ENCODE results near the gene NOSIP. TPM values are rescaled to one million over a fixed set of nuclear protein-coding genes. Genes with fewer than 3 reads are reported as not detected.

Gene NOSIP
- total RNA-seq, 1 experiment from 2014 or later, result 69.6 TPM

- in situ Hi-C loops (cut with HindIII; ENCODE audit: low sequenced_read_pairs), result no loop called here
- DNase-seq (ENCODE audit: low spot score), result peak; percentile 84
Observed at GRCh38 chr19:49595819-49596404, 15.6 kb upstream of the NOSIP start.

DNA sequence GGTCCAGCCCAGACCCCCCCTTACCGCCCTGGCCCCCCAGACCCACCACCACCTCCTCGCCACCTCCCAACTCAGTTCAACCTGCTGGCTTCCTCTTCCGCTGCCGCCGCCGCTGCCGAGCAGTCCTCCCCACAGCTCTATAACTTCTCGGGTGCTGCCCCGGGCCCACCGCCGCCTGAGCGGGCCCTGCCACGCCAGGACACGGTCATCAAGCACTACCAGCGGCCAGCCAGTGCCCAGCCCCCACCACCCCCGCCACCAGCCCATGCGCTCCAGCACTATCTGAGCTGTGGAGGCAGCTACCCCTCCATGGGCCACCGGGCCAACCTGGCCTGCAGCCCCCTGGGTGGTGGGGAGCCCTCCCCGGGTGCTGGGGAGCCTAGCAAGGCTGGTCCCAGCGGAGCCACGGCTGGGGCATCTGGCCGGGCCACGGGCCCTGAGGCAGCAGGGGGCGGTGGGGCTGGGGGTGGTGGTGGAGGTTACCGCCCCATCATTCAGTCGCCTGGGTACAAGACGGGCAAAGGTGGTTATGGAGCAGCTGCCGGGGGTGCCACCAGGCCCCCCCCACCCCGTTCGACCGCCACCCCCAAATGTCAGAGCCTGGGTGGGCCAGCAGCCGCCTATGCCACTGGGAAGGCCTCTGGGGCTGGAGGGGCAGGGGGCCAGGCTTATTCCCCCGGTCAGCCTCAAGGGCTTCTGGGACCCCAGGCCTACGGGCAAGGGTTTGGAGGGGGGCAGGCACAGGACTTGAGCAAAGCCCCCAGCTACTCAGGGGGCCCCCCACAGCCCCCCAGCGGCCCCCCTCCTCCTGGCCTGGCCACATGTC is 14.8 kb upstream of the NOSIP start:
- no peak for DNase-seq (ENCODE audit: low spot score)
- in situ Hi-C loops (cut with HindIII; ENCODE audit: low sequenced_read_pairs), result no loop called here

GRCh38 chr19:49594157-49594992 is 14.0 kb upstream of the NOSIP start:
- in situ Hi-C loops (cut with HindIII; ENCODE audit: low sequenced_read_pairs), result no loop called here
- no peak for DNase-seq (ENCODE audit: low spot score)

DNA sequence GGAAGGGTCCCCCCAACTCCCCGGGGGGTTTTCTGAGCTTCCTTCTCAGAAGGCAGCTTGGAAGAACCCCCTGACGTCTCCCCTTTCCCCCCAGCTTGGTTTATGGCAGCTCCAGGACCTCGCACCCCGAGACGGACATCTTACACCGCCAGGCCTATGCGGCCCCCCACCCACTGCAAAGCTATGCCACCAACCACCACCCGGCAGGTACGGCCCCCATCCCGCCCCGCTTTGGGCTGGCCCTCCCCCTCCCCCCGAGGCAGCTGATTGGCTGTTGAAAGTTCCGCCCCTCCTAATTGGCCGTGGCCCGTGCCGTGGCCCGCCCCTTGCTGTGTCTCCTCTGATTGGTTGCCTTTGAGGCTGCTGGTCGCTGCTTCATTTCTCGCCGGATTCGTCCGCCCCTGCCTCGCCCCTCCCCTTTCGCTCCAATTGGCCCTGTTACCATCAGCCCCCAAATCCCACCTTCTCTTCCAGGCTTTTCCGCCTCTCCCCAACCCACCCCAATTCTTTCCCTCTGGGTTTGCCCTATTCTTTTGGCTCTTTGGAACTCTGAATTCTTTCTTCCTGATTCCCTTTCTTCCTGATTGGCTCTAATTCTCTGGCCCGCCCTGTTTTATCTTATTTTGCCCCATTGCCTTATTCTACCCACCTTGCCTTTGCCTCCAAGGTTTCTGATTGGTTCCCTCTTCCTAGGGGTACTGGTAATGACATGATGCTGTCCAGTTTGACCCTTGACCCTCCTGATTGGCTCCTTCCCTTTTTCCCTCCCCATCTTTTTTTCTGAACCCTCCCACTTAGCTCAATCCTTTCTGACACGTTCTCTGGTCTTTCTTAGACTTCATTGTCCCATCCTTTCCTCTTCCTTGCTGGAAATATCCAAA is 13.1 kb upstream of the NOSIP start:
- in situ Hi-C loops (cut with HindIII; ENCODE audit: low sequenced_read_pairs), result no loop called here
- DNase-seq (ENCODE audit: low spot score), result peak; percentile 95

- peak; percentile 34 for DNase-seq (ENCODE audit: low spot score)
- in situ Hi-C loops (cut with HindIII; ENCODE audit: low sequenced_read_pairs), result no loop called here
Observed at GRCh38 chr19:49592486-49593232, 12.3 kb upstream of the NOSIP start.

GRCh38 chr19:49591731-49592485 is 11.6 kb upstream of the NOSIP start:
- in situ Hi-C loops (cut with HindIII; ENCODE audit: low sequenced_read_pairs), result no loop called here
- peak; percentile 50 for DNase-seq (ENCODE audit: low spot score)

- DNase-seq (ENCODE audit: low spot score), result peak; percentile 79
- in situ Hi-C loops (cut with HindIII; ENCODE audit: low sequenced_read_pairs), result no loop called here
Observed at GRCh38 chr19:49590971-49591730, 10.8 kb upstream of the NOSIP start, which contains the start of gene PRR12. PRR12 (plus strand) TSS chr19:49591182; CDS start chr19:49591655, 473 bp downstream.

DNA sequence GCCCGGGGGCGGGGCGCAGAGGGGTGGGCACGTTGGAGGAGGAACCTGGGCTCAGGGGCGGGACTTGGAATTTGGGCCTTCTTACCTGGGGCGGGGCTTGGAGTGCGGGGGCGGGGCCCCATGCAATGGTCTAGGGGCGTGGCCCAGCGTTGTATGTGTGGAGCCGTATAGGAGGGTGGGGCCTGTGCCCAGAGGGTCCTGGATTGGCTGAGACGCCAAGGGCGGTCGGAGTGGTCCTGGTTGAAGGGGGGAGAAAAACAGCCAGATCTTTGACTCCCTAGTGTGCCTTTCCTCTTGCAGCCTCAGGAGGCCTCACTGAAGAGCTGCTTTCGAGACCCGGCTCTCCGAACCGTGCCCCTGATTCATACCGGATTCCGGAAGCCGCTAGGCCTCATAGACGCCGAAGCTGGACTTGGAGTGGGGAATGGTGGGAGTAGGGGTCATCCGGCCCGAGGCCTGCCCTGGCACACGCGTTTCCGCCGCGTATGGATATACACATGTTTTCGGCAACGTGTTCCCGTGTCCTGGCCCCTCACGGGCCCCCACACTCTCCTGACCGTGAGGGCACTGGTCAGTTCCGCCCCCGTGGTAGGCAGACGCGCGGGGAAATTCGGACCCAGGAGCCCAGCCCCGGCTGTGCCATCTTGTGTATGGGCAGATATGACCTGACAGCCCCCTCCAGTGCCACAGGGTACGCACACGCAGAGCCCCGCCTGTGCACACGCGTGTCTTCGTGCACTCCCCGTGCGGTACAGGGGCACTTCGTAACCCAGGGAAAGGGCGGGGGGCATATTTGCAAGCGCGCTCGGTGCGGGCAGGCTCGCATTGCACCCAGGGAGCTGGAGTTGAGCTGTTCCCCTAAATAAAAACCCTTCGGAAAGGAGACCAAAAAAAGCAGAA is 10.0 kb upstream of the NOSIP start:
- DNase-seq (ENCODE audit: low spot score), result peak; percentile 97
- in situ Hi-C loops (cut with HindIII; ENCODE audit: low sequenced_read_pairs), result no loop called here

DNA sequence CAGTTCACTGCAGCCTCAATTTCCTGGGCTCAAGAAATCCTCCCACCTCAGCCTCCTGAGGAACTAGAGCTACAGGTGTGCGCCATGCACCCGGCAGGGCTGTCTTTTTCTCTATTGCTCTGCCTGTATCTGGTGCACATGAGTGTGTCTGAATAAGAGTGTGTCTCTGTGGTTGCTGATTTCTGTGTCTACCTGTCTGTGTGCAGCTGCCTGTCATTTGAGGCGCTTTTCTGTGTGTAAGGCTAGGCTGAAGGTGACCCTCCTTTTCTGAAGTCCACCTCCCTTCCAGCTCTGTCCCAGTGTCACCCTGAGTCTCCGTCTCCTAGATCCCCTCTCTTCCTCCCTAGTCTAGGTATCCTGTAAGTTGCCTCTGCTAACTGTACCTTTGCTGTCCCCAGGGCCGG is 9.1 kb upstream of the NOSIP start:
- DNase-seq (ENCODE audit: low spot score), result no peak
- in situ Hi-C loops (cut with HindIII; ENCODE audit: low sequenced_read_pairs), result no loop called here

- in situ Hi-C loops (cut with HindIII; ENCODE audit: low sequenced_read_pairs), result no loop called here
- DNase-seq (ENCODE audit: low spot score), result no peak
Observed at GRCh38 chr19:49588365-49589122, 8.2 kb upstream of the NOSIP start.

DNA sequence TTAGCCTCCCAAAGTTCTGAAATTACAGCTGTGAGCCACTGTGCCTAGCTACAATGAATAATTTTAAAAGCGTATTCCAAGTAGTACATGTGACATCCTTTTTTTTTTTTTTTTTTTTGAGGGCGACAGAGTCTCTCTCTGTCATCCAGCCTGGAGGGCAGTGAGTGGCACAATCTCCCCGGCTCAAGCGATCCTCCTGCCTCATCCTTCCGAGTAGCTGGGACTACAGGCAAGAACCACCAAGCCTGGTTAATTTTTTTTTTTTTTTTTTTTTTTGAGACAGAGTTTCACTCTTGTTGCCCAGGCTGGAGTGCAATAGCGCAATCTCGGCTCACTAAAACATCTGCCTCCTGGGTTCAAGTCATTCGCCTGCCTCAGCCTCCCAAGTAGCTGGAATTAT is 6.9 kb upstream of the NOSIP start:
- DNase-seq (ENCODE audit: low spot score), result no peak
- in situ Hi-C loops (cut with HindIII; ENCODE audit: low sequenced_read_pairs), result no loop called here

DNA sequence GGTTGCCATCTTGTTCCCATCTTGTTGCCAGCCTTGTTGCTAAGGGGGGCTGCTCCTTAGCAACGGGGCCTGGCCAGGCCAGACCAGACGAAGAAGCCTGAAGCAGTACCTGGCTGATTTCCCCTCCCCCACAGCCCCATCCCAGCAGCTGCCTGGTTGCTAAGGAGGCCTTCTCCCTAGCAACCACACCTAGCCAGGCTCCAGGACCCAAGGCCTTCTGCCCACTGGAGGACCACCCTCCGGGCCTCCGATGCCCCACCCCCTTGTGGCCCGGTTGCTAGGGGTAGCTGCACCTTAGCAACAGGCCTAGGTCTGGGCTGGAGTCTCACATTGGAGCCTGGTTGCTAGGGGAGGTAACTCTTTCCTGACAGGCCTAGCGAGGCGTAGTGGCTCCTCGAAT is 4.7 kb upstream of the NOSIP start:
- in situ Hi-C loops (cut with HindIII; ENCODE audit: low sequenced_read_pairs), result no loop called here
- DNase-seq (ENCODE audit: low spot score), result no peak

DNA sequence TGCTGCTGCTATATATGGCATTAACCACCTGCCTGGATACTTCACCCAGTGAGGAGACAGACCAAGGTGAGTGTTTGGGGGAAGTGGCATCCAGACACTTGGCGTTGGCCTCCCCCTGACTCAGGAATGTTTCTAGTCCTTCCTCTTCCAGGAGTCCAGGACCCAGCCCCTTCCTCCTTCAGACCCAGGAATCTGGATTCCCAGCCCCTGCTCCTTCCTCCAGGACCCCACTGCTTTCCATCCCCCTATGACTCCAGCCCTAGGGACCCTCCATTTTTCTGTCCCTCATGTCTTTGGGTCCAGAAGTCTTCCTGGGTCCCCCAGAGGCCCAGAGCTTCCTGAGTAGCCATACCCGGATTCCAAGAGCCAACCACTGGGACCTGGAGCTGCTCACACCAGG is 2.9 kb upstream of the NOSIP start:
- no peak for DNase-seq (ENCODE audit: low spot score)
- in situ Hi-C loops (cut with HindIII; ENCODE audit: low sequenced_read_pairs), result no loop called here

GRCh38 chr19:49581007-49581508 is 702 bp upstream of the NOSIP start, which contains the start of gene PRRG2:
PRRG2 (plus strand) TSS chr19:49581316; CDS start chr19:49583220, 1,904 bp downstream.
- no peak for DNase-seq (ENCODE audit: low spot score)
- in situ Hi-C loops (cut with HindIII; ENCODE audit: low sequenced_read_pairs), result no loop called here

DNA sequence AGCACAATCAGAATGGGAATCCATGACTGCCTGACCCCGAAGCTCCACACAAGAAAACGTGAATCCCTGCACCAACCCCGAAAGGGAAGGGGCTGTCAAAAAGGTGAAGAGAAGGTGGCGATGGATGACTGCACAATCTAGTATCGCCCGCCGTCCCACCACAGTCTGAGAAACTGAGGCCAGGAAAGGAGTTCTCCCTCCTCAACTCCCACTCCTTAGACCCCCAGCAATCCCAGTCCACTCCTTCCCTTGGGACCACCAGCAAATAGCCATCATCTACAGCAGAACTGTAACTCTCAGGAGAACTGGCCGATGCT is 451 bp downstream of the NOSIP start:
- DNase-seq (ENCODE audit: low spot score), result no peak
- in situ Hi-C loops (cut with HindIII; ENCODE audit: low sequenced_read_pairs), result no loop called here
